Activated naive CD4-positive, alpha-beta T cell treated with anti-CD3 and anti-CD28 coated beads for 36 hours (primary cell): ENCODE data around the gene SCNN1A. TPM values are rescaled to one million over a fixed set of nuclear protein-coding genes. Genes with fewer than 3 reads are reported as not detected.

Experiments used
- CTCF ChIA-PET: fragments of 350-600 bp; sonication (Branson Sonifier 250); formaldehyde crosslinking; loops from one replicate; lab custom pipeline; 2021; ENCODE audit warnings: antibody characterized with exemption; lab: Charles Lee
- DNase-seq: peaks from one replicate; pipeline ENCODE4 v3.0.0-alpha.2; 2020
- H3K27ac Mint-ChIP-seq: one replicate; pipeline ENCODE4 v1.8.0; 2021; ENCODE audit warnings: mild to moderate bottlenecking, mixed read lengths
- H3K27me3 Mint-ChIP-seq: one replicate; pipeline ENCODE4 v1.8.0; 2021; ENCODE audit warnings: low read depth, mixed read lengths
- H3K36me3 Mint-ChIP-seq: one replicate; pipeline ENCODE4 v1.8.0; 2021; ENCODE audit warnings: low read depth, mixed read lengths
- H3K4me1 Mint-ChIP-seq: one replicate; pipeline ENCODE4 v1.8.0; 2021; ENCODE audit warnings: low read depth, mixed read lengths
- H3K4me3 Mint-ChIP-seq: one replicate; pipeline ENCODE4 v1.8.0; 2021; ENCODE audit warnings: mild to moderate bottlenecking, moderate library complexity, mixed read lengths
- H3K9me3 Mint-ChIP-seq: one replicate; pipeline ENCODE4 v1.8.0; 2021; ENCODE audit warnings: mixed read lengths
- intact Hi-C: fragments of 100-400 bp; cut with micrococcal nuclease; formaldehyde crosslinking; loops from one replicate; pipeline ENCODE4 v1.15.1; 2023
- total RNA-seq, 2 experiments: library from RNA; stranded (reverse); gene quantifications; one replicate each; pipeline ENCODE4 v1.2.3, GENCODE V29; 2021

Gene SCNN1A
- under 1 TPM; 0.20 to 0.67 TPM for total RNA-seq

- H3K27me3 Mint-ChIP-seq = no peaks in the 10 kb centered on the region
- no peaks in the 10 kb centered on the region for H3K36me3 Mint-ChIP-seq
- intact Hi-C loops = no loop called here
- no peak for DNase-seq
- peaks cover 41% of the 10 kb centered on the region for H3K4me1 Mint-ChIP-seq
- CTCF ChIA-PET = no interaction called here
- peak within 1 kb of the TSS; percentile 50 for H3K4me3 Mint-ChIP-seq
- H3K27ac Mint-ChIP-seq = peak within 1 kb of the TSS; percentile 51
- no peaks in the 10 kb centered on the region for H3K9me3 Mint-ChIP-seq
Measured at GRCh38 chr12:6375269-6376078, at the start of gene SCNN1A. Gene SCNN1A (minus strand): TSS chr12:6375563. CDS start chr12:6374783, 780 bp downstream.

DNA sequence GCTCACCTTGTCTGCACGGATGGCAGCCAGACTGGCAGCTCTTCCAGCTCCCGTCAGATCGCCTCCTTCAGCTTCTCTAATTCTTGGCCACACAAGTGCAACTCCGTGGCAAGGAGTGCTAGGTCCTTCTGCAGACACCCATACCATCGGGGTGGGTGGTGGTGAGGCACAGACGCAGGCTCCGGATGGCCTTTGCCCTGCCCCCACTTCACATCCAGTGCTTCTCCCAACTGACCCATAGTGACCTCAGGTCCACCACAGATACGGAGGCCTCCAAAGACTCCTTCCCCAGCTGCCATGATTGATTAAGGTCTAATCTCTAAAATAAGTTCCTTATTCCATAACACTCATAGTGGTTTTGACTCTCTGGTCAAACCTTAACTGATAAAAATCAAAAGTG, 49.5 kb upstream of the SCNN1A start:
- no peak for DNase-seq
- intact Hi-C loops = loop anchor here (5.0 kb wide), 1 partner anchor 182 kb away; the partner anchor contains the start of gene CHD4
- Mint-ChIP-seq H3K27ac (peak overlapping the region; percentile 50), H3K4me3 (no peak overlapping the region), H3K36me3 (no peaks in the 10 kb centered on the region), H3K27me3 (no peaks in the 10 kb centered on the region), H3K9me3 (no peaks in the 10 kb centered on the region), H3K4me1 (peaks cover 54% of the 10 kb centered on the region)
- CTCF ChIA-PET = interaction anchor here (1.0 to 7.6 kb wide), 16 partner anchors 13 to 137 kb away, joined by 3 to 223 read pairs (median 8); partner anchors contain the start of genes CD27, IFFO1, TAPBPL and VAMP1

DNA sequence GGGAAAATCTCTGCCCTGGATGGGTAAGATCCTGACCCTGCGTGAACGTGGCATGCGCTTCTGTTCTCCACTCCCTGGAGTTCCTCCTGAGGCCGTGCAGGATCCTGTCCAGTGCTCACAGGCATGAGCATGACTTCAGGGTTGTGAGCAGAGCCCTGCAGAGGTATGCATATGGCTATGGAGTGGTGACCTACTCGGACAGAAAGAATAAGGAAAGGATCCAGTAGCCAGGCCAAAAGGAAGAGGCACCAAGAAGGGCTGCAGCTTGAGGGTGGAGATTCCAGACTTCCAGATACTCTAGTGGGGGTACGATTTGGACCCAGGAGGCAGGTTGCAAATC, 48.6 kb upstream of the SCNN1A start:
- no peaks in the 10 kb centered on the region for H3K36me3 Mint-ChIP-seq
- peak overlapping the region; percentile 51 for H3K27ac Mint-ChIP-seq
- no peaks in the 10 kb centered on the region for H3K27me3 Mint-ChIP-seq
- no peak for DNase-seq
- H3K4me1 Mint-ChIP-seq = peaks cover 49% of the 10 kb centered on the region
- intact Hi-C loops = no loop called here
- CTCF ChIA-PET = interaction anchor here (0.8 to 7.6 kb wide), 26 partner anchors 11 to 142 kb away, joined by 3 to 223 read pairs (median 6); partner anchors contain the start of genes CD27, MRPL51, TAPBPL and VAMP1
- H3K4me3 Mint-ChIP-seq = peak overlapping the region; percentile 52
- no peaks in the 10 kb centered on the region for H3K9me3 Mint-ChIP-seq

DNA sequence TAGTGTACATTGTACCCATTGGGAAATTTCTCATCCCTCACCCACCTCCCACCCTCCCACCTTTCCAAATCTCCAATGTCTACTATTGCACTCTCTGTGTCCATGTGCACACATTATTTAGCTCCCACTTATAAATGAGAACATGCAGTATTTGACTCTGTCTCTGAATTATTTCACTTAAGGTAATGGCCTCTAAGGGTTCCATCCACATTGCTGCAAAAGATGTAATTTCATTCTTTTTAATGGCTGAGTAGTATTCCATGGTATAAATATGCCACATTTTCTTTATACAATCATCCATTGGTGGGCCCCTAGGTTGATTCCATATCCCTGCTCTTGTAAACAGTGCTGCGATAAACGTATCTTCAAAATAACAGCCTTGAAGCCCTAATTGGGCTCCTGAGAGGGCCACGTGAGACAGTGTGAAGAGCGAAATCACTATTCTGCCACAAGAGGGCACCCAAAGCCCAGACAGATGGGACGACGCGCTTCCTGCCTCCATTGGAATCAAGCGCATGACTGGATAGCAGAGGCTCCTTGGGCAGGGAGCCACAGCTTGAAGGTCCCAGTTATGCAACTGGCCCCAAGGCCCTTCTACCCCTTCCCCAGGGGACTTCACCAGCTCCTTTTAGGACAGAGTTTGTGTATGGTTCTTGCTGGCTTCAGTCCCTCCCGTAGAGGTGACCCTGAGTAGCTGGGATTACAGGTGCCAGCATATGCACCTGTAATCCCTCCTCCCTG, 48.1 kb upstream of the SCNN1A start:
- Mint-ChIP-seq H3K36me3 (no peaks in the 10 kb centered on the region), H3K27ac (peak overlapping the region; percentile 51), H3K4me1 (peaks cover 48% of the 10 kb centered on the region), H3K9me3 (no peaks in the 10 kb centered on the region), H3K4me3 (peak overlapping the region; percentile 52), H3K27me3 (no peaks in the 10 kb centered on the region)
- peak; percentile 88 for DNase-seq
- intact Hi-C loops = loop anchor here (1.0 kb wide), 7 partner anchors 42 to 133 kb away; partner anchors contain the start of genes GAPDH, IFFO1 and MRPL51
- CTCF ChIA-PET = interaction anchor here (0.7 to 7.6 kb wide), 26 partner anchors 12 to 142 kb away, joined by 3 to 223 read pairs (median 6); partner anchors contain the start of genes CD27, MRPL51, TAPBPL and VAMP1

- CTCF ChIA-PET = interaction anchor here (0.8 kb wide), 1 partner anchor 75 kb away, joined by 3 read pairs; no protein-coding TSS in a partner anchor
- Mint-ChIP-seq H3K27ac (no peak overlapping the region), H3K4me3 (no peak overlapping the region), H3K9me3 (no peaks in the 10 kb centered on the region), H3K36me3 (no peaks in the 10 kb centered on the region), H3K4me1 (peaks cover 26% of the 10 kb centered on the region), H3K27me3 (no peaks in the 10 kb centered on the region)
- intact Hi-C loops = no loop called here
- DNase-seq = no peak
Measured at GRCh38 chr12:6420364-6420763, 45.0 kb upstream of the SCNN1A start.

DNA sequence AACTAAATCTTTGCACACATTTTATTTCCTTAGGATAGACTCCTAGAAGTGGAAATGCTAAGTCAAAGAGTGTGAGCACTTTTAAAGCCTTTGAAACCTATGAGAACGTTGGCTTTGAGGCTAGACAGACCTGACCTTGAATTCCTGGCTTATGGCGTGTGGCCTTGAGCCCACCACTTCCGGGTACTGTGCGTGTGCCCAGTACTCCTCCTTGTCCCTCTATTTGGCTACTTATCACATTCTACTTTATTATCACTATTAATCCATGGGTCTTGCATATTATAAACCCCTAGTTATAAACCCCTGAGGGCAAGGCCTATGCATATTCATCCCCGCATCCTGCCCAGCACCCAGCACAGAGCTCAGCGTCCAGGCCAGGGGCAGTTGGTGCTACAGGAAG, 43.4 kb upstream of the SCNN1A start:
- Mint-ChIP-seq H3K4me1 (peaks cover 14% of the 10 kb centered on the region), H3K27me3 (no peaks in the 10 kb centered on the region), H3K4me3 (no peak overlapping the region), H3K36me3 (no peaks in the 10 kb centered on the region), H3K27ac (no peak overlapping the region), H3K9me3 (no peaks in the 10 kb centered on the region)
- intact Hi-C loops = no loop called here
- DNase-seq = no peak
- CTCF ChIA-PET = no interaction called here

DNA sequence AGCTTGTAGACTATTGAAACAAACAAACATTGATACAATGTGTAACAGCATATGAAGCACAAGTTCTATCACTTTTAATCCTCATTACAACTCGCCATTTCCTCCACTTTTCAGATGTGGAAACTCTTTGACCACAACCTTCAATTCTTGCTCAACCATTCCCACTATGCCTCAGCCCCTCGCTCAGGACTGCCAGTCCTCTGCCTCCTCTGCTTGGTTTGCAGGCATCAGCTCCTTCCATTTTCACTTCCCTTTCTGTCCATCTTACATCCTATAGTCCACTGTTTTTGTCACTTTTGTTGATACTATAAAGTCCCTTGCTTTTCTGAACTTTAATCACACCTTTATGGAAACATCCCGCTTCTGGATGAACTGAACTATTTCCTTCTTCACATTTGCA, 41.2 kb upstream of the SCNN1A start:
- DNase-seq = no peak
- intact Hi-C loops = no loop called here
- no peak overlapping the region for H3K4me3 Mint-ChIP-seq
- H3K27ac Mint-ChIP-seq = no peak overlapping the region
- H3K4me1 Mint-ChIP-seq = peaks cover 8% of the 10 kb centered on the region
- H3K27me3 Mint-ChIP-seq = no peaks in the 10 kb centered on the region
- CTCF ChIA-PET = interaction anchor here (0.5 to 1.1 kb wide), 2 partner anchors 99 to 121 kb away, joined by 3 to 5 read pairs; no protein-coding TSS in a partner anchor
- no peaks in the 10 kb centered on the region for H3K36me3 Mint-ChIP-seq
- no peaks in the 10 kb centered on the region for H3K9me3 Mint-ChIP-seq

GRCh38 chr12:6407236-6407954, 32.0 kb upstream of the SCNN1A start:
- no peak overlapping the region for H3K27ac Mint-ChIP-seq
- no peak overlapping the region for H3K4me3 Mint-ChIP-seq
- no peaks in the 10 kb centered on the region for H3K36me3 Mint-ChIP-seq
- intact Hi-C loops = no loop called here
- H3K27me3 Mint-ChIP-seq = no peaks in the 10 kb centered on the region
- CTCF ChIA-PET = no interaction called here
- H3K9me3 Mint-ChIP-seq = no peaks in the 10 kb centered on the region
- no peak for DNase-seq
- no peaks in the 10 kb centered on the region for H3K4me1 Mint-ChIP-seq

DNA sequence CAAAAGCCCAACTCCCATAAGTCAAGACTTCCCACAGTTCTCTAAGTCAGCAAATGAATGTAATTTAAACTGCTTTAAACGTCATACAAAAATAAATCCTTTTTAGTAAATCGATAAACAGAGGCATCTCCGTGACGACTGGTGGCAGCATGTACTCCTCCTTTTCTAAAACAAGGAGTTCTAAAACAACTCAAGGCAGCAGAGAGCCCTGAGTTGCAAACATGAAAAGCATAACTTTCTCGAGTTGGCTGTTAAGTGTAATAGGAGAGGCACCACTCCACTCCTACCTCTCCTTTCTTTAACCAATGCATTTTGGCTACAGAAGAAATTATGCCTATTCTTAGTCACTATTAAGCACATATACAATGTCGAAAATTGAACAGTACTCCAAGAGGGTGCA, 30.6 kb upstream of the SCNN1A start:
- Mint-ChIP-seq H3K27me3 (no peaks in the 10 kb centered on the region), H3K9me3 (no peaks in the 10 kb centered on the region), H3K27ac (no peak overlapping the region), H3K36me3 (no peaks in the 10 kb centered on the region), H3K4me1 (no peaks in the 10 kb centered on the region), H3K4me3 (no peak overlapping the region)
- intact Hi-C loops = no loop called here
- CTCF ChIA-PET = no interaction called here
- no peak for DNase-seq

GRCh38 chr12:6404390-6404789, 29.0 kb upstream of the SCNN1A start:
- intact Hi-C loops = no loop called here
- CTCF ChIA-PET = no interaction called here
- H3K27me3 Mint-ChIP-seq = no peaks in the 10 kb centered on the region

DNA sequence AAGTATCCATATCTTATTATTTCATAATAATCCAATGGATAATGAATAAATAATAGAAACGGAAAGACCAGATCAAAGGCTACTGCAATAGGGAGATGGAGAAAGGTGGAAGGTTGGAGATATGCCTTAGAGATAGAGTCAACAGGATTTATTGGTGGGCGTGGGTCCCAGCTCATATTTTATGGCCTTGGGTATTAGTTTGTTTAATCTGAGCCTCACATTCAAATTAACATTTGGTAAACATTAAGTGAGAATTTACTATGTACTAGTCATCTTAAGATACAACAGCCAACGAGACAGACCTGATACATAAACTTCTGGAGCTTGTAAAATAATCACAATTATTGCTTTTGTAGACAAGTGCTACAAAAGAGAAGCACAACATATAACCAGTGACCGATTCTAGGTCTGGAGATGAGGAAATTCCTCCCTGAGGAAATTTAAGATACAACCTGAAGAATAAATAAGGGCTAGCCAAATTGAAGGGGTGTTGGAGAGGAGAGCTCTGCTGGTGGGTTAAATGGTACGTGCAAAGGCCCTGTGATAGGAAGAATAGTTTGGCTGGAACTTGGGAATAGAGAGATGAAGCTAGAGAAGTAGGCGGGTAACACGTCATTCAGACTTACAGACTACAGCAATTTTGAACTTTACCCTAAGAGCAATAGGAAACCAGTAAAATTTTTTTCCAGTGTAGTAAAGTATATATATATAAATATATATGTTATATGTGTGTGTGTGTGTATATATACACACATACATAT, 24.7 kb upstream of the SCNN1A start:
- CTCF ChIA-PET = interaction anchor here (1.3 kb wide), 1 partner anchor 65 kb away, joined by 3 read pairs; no protein-coding TSS in a partner anchor
- Mint-ChIP-seq H3K9me3 (no peaks in the 10 kb centered on the region), H3K27me3 (no peaks in the 10 kb centered on the region), H3K27ac (no peak overlapping the region), H3K36me3 (no peaks in the 10 kb centered on the region), H3K4me3 (no peak overlapping the region), H3K4me1 (no peaks in the 10 kb centered on the region)
- intact Hi-C loops = no loop called here
- DNase-seq = no peak

More at GRCh38 chr12:6404390-6404789, 29.0 kb upstream of the SCNN1A start:
- no peak overlapping the region for H3K4me3 Mint-ChIP-seq
- H3K4me1 Mint-ChIP-seq = no peaks in the 10 kb centered on the region
- H3K9me3 Mint-ChIP-seq = no peaks in the 10 kb centered on the region
- DNase-seq = no peak
- H3K36me3 Mint-ChIP-seq = no peaks in the 10 kb centered on the region
- H3K27ac Mint-ChIP-seq = no peak overlapping the region
